SK-N-MC (cell line): ENCODE data around the gene ANO5.

ENCODE experiments used
- EZH2 ChIP-seq: fragments of 200-600 bp; sonication (generic); IDR thresholded peaks from one replicate; pipeline ENCODE4 v1.6.1; 2017; ENCODE audit warnings: antibody characterized with exemption
- POLR2AphosphoS5 ChIP-seq: IDR thresholded peaks from 2 replicates; pipeline ENCODE4 v1.6.1; 2012; ENCODE audit warnings: mild to moderate bottlenecking, low read depth, low read length, borderline replicate concordance

DNA sequence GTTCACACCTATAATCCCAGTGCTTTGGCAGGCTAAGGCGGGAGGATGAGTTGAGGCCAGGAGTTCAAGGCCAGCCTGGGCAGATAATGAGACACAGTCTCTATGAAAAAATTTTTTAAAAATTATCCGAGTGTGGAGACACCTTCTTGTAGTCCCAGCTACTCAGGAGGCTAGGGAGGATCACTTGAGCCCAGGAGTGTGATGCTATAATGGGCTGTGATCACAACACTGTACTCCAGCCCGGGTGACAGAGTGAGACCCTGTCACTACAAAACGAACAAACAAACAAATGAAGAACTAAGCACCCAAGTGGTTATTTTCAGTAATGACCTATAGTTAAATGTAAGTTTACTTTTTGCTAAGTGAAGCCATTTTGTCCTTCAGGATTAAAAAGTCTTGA, 32.3 kb downstream of the ANO5 start:
- no peak for TF ChIP-seq EZH2
- no peak for TF ChIP-seq POLR2AphosphoS5
